Astrocyte of the cerebellum (primary cell): Measurements from ENCODE around the gene CTDNEP1.
A peak's percentile ranks its signal among the peaks of the same experiment; 100 is the strongest.

Source experiments
- DNase-seq: peaks from one replicate; pipeline ENCODE4 v3.0.0-alpha.2; 2011; ENCODE audit warnings: low read depth
- H3K4me3 ChIP-seq: 2 replicates; pipeline ENCODE4 v1.5.1; 2011; ENCODE audit warnings: mild to moderate bottlenecking, low read depth, low read length, moderate library complexity
- CTCF ChIP-seq: IDR thresholded peaks from 2 replicates; pipeline ENCODE4 v1.5.1; 2012; ENCODE audit warnings: low read length, low read depth, moderate library complexity, mild to moderate bottlenecking; ENCODE audit errors: missing control alignments
- in situ Hi-C: cut with HindIII; loops from 2 replicates; pipeline ENCODE4 v1.10.0; 2017; ENCODE audit warnings: low sequenced_read_pairs

The CTDNEP1 gene

DNA sequence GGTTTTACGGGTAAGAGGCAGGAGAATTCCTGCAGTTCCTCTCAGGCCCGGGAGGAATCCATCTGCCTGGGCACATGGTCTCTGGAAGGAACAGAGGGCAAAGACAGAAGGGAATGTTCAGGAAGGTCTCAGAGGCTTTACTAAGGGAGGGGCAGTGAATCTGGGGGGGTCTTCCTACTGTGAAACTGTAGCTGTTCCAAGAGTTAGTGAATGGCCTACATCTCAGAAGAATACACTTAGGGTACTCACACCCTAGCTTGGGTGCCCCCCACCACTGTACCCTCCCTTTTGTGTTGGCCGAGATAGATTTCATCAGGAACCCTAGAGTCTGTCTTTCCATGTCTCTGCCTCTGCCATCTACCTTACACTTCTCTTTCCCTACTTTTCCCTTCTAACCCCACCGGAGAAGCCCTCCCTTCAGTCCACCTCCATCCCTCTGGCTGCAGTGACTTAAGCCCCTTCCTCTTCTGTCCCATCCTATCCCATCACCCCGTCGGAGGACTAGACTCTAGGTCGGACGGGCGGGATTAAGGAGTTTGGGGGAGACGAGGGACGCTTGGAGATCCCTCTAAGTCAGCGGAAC, 32.2 kb downstream of the CTDNEP1 start:
- TF ChIP-seq CTCF, result no peak
- in situ Hi-C loops, result no loop called here
- DNase-seq, result no peak
- peak overlapping the region; percentile 84 for H3K4me3 ChIP-seq

GRCh38 chr17:7218758-7219157, 32.8 kb downstream of the CTDNEP1 start:
- no peak overlapping the region for H3K4me3 ChIP-seq
- TF ChIP-seq CTCF, result no peak
- no peak for DNase-seq
- in situ Hi-C loops, result no loop called here

- TF ChIP-seq CTCF, result no peak
- DNase-seq, result no peak
- in situ Hi-C loops, result no loop called here
- peak overlapping the region; percentile 53 for H3K4me3 ChIP-seq
Observed at GRCh38 chr17:7218166-7218565, 33.4 kb downstream of the CTDNEP1 start.

GRCh38 chr17:7217113-7217987, 34.2 kb downstream of the CTDNEP1 start:
- DNase-seq, result no peak
- TF ChIP-seq CTCF, result no peak
- peak overlapping the region; percentile 53 for H3K4me3 ChIP-seq
- in situ Hi-C loops, result no loop called here

- peak overlapping the region; percentile 53 for H3K4me3 ChIP-seq
- no peak for DNase-seq
- in situ Hi-C loops, result no loop called here
- TF ChIP-seq CTCF, result no peak
Observed at GRCh38 chr17:7216242-7217112, 35.1 kb downstream of the CTDNEP1 start.

- peak overlapping the region; percentile 53 for H3K4me3 ChIP-seq
- in situ Hi-C loops, result no loop called here
- no peak for TF ChIP-seq CTCF
- DNase-seq, result no peak
Observed at GRCh38 chr17:7215652-7216180, 35.8 kb downstream of the CTDNEP1 start.
